CD4-positive, alpha-beta memory T cell (primary cell): ENCODE data around the gene PPAN. TPM values are rescaled to one million over a fixed set of nuclear protein-coding genes. Genes with fewer than 3 reads are reported as not detected.
A peak's percentile ranks its signal among the peaks of the same experiment; 100 is the strongest.

Experiments
- CTCF ChIA-PET: fragments of 350-600 bp; sonication (Branson Sonifier 250); formaldehyde crosslinking; loops from one replicate; lab custom pipeline; 2021; ENCODE audit warnings: inconsistent platforms; ENCODE audit not compliant: partially characterized antibody; lab: Charles Lee
- POLR2A ChIA-PET: fragments of 350-600 bp; sonication (Branson Sonifier 250); formaldehyde crosslinking; loops from one replicate; lab custom pipeline; 2021; ENCODE audit not compliant: partially characterized antibody; lab: Charles Lee
- DNase-seq, 5 donors: peaks; one replicate each; pipeline versions ENCODE4 v3.0.0 to v3.0.0-alpha.2; 2020 to 2022; ENCODE audit warnings: mixed read lengths in 1 of 5
- H3K27ac ChIP-seq: one replicate; pipeline ENCODE4 v1.7.0; 2013; ENCODE audit warnings: low read depth, low read length
- H3K27me3 ChIP-seq: 2 replicates; pipeline ENCODE4 v1.7.0; 2013; ENCODE audit warnings: mild to moderate bottlenecking, low read length, moderate library complexity; ENCODE audit not compliant: insufficient read depth
- H3K36me3 ChIP-seq: 2 replicates; pipeline ENCODE4 v1.7.0; 2013; ENCODE audit warnings: mild to moderate bottlenecking, low read length, moderate library complexity; ENCODE audit not compliant: insufficient read depth
- H3K4me1 ChIP-seq: 2 replicates; pipeline ENCODE4 v1.7.0; 2013; ENCODE audit warnings: mild to moderate bottlenecking, low read length, moderate library complexity; ENCODE audit not compliant: insufficient read depth
- H3K4me3 ChIP-seq, 2 donors: one replicate each; pipeline ENCODE4 v1.7.0; 2013; ENCODE audit warnings: low read length in 2 of 2, mild to moderate bottlenecking in 1 of 2
- H3K9me3 ChIP-seq, 2 donors: one replicate each; pipeline ENCODE4 v1.7.0; 2013; ENCODE audit warnings: low read length in 2 of 2, control low read depth in 1 of 2; ENCODE audit not compliant: control insufficient read depth in 1 of 2
- H3K27ac Mint-ChIP-seq, 7 donors: one replicate each; pipeline ENCODE4 v1.8.0; 2020 to 2021; ENCODE audit warnings: mixed read lengths in 7 of 7, mild to moderate bottlenecking in 6 of 7, inconsistent platforms in 3 of 7, moderate library complexity in 3 of 7
- H3K27me3 Mint-ChIP-seq, 2 donors: one replicate each; pipeline ENCODE4 v1.8.0; 2020 to 2021; ENCODE audit warnings: mixed read lengths in 2 of 2
- H3K36me3 Mint-ChIP-seq, 2 donors: one replicate each; pipeline ENCODE4 v1.8.0; 2020 to 2021; ENCODE audit warnings: mixed read lengths in 2 of 2, inconsistent platforms in 1 of 2, mild to moderate bottlenecking in 1 of 2
- H3K4me1 Mint-ChIP-seq, 4 donors: one replicate each; pipeline ENCODE4 v1.8.0; 2020 to 2021; ENCODE audit warnings: mixed read lengths in 4 of 4, mild to moderate bottlenecking in 1 of 4
- H3K4me3 Mint-ChIP-seq, 8 donors: one replicate each; pipeline ENCODE4 v1.8.0; 2020 to 2021; ENCODE audit warnings: mixed read lengths in 8 of 8, mild to moderate bottlenecking in 7 of 8, moderate library complexity in 6 of 8, inconsistent platforms in 3 of 8
- H3K9me3 Mint-ChIP-seq, 8 donors: one replicate each; pipeline ENCODE4 v1.8.0; 2020 to 2021; ENCODE audit warnings: mixed read lengths in 8 of 8, mild to moderate bottlenecking in 5 of 8, inconsistent platforms in 3 of 8, moderate library complexity in 1 of 8
- intact Hi-C: fragments of 100-400 bp; cut with micrococcal nuclease; formaldehyde crosslinking; loops from one replicate; pipeline ENCODE4 v1.15.1; 2023
- polyA plus RNA-seq, 2 donors: library from polyadenylated mRNA; unstranded; fragments of 300-500 nt; fragmentation: Illumina TruSeq; gene quantifications; one replicate each; pipeline ENCODE4 v1.2.3, GENCODE V29; 2021
- total RNA-seq, 2 experiments: library from RNA; stranded (reverse); gene quantifications; one replicate each; pipeline ENCODE4 v1.2.3, GENCODE V29; 2021

Gene PPAN
- total and polyA plus RNA-seq, 4 experiments from 2014 or later, result 14.5 to 102 (median 71.8) TPM

DNA sequence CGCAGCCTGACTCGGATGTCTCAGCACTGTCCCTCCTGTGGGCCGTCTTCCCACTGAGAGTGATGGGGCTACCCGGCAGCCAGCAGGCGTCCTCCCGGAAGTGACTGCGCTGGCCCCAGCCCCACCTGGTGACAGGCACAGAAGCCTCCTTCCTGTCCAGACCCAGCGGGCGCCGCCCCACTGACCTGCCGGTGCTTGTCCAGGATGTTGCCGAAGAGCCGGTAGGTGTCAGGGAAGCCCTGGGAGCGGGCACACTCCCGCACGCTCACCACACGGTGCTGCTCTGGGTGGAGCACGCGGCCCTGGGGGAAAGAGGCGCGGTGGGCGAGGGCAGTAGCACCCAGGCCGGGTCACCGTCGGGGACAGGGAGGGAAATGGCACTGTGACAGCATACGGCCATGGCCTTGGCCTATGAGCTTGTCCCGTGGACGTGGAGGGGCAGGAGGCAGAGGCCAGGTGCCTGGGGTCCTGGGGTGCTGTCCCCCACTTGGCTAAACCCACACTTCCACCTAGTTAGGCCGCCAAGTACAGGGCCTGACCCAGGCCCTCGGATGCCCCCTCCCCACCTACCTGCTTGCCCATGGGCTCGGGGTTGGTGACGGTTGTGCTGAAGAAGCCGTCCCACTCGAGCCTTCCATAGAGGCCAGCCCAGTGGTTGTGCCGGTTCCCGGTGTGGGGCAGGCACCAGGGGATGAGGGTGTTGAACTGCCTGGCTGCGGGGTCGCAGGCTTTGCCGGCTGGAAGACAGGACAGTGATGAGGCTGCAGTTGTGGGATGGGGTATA is 29.6 kb downstream of the PPAN start:
- peaks cover 0 to 3% (median 1%) of the 10 kb centered on the region in 4 donors for H3K4me1 Mint-ChIP-seq
- H3K36me3 Mint-ChIP-seq, result peaks cover 37 to 48% of the 10 kb centered on the region in 2 donors
- POLR2A ChIA-PET, result interaction anchor here (1.2 to 6.4 kb wide), 3 partner anchors 7 to 22 kb away, joined by 3 to 36 read pairs (median 28); partner anchors contain the start of gene EIF3G
- Histone ChIP-seq H3K27me3 (no peaks in the 10 kb centered on the region), H3K4me3 (no peak overlapping the region), H3K36me3 (peaks cover 75% of the 10 kb centered on the region), H3K4me1 (peaks cover 1% of the 10 kb centered on the region), H3K9me3 (no peaks in the 10 kb centered on the region), H3K27ac (no peak overlapping the region)
- H3K4me3 Mint-ChIP-seq, result no peak overlapping the region
- CTCF ChIA-PET, result interaction anchor here (1.6 kb wide), 1 partner anchor 15 kb away, joined by 4 read pairs; no protein-coding TSS in a partner anchor
- H3K27me3 Mint-ChIP-seq, result no peaks in the 10 kb centered on the region
- DNase-seq, result no peak
- H3K27ac Mint-ChIP-seq, result no peak overlapping the region
- peaks cover 0 to 1% (median 0%) of the 10 kb centered on the region in 8 donors for H3K9me3 Mint-ChIP-seq
- intact Hi-C loops, result no loop called here

DNA sequence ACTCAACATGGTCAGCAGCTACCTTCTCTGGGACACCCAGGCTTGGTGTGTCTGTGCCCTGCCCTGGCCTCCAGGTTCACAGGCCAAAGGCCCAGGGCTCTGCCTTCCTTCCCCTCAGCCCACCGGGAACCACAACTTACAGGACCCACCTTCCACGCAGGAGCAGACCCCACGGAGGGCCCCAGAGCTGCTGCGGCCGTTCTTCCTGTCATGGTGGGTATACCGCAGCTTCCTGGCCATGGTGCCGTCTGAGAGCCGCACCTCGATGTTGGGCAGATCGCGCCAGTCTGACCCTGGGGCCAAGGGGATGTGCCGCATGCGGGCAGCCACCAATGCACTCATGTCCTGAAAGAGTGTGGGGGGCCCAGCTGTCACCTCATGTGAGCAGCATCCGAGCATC is 30.8 kb downstream of the PPAN start:
- Mint-ChIP-seq H3K9me3 (peaks cover 0 to 1% (median 0%) of the 10 kb centered on the region in 8 donors), H3K4me3 (no peak overlapping the region), H3K4me1 (peaks cover 2 to 15% (median 12%) of the 10 kb centered on the region in 4 donors), H3K27me3 (no peaks in the 10 kb centered on the region), H3K27ac (peak overlapping the region in 4 of 7 donors; percentile 74 to 85 (median 80)), H3K36me3 (peaks cover 43 to 57% of the 10 kb centered on the region in 2 donors)
- intact Hi-C loops, result no loop called here
- no peaks in the 10 kb centered on the region for H3K27me3 ChIP-seq
- no peak overlapping the region for H3K4me3 ChIP-seq
- POLR2A ChIA-PET, result interaction anchor here (1.0 to 6.4 kb wide), 3 partner anchors 13 to 23 kb away, joined by 3 to 28 read pairs (median 4); partner anchors contain the start of gene EIF3G
- no peak for DNase-seq
- CTCF ChIA-PET, result no interaction called here
- H3K36me3 ChIP-seq, result peaks cover 82% of the 10 kb centered on the region
- no peaks in the 10 kb centered on the region for H3K9me3 ChIP-seq
- no peak overlapping the region for H3K27ac ChIP-seq
- H3K4me1 ChIP-seq, result peaks cover 13% of the 10 kb centered on the region

DNA sequence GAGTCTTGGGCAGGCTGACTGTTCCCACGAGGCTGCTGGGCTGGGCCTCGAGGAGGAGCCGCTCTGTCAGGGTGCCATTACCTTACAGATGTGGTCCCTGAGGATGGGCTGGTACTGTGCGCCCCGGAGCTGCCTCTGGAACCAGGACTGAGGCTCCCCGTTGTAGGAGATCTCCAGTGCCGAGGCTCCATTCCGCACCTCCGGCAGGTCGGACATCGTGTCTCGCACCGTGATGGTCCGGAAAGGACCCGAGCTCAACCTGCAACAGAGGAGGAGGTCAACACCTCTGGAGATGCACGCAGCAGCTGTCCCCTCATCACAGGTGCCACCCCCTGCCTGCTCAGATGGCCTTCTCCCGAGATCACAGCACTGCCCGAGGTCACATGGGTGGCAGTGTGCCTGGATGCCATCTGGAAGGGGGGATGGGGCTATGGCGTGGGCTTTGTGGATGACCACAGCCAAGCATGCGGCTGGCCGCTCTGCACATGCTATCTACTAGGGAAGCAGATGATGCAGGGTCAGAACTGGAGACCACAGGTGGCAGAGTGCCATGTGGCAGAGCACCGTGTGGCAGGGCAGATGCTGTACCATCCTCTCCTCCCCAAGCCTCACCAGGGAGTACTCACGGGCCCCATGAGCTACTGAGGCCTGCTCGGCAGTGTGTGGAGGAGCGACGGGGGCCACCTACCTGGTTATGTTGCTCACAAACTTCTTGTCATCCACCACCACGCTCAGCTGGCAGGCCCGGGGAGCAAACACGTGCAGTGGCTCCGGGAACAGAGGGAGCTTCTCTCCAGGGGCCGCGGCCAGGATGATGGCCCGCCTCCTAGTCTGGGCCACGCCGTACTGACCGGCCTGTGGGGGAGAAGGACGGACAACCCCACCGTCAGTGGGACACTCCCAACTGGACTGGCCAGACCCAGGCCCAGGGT is 31.9 kb downstream of the PPAN start:
- CTCF ChIA-PET, result interaction anchor here (0.9 to 1.2 kb wide), 2 partner anchors 19 to 112 kb away, joined by 3 read pairs; no protein-coding TSS in a partner anchor
- Mint-ChIP-seq H3K27ac (peak overlapping the region in 1 of 7 donors; percentile 59), H3K36me3 (peaks cover 44 to 58% of the 10 kb centered on the region in 2 donors)

DNA sequence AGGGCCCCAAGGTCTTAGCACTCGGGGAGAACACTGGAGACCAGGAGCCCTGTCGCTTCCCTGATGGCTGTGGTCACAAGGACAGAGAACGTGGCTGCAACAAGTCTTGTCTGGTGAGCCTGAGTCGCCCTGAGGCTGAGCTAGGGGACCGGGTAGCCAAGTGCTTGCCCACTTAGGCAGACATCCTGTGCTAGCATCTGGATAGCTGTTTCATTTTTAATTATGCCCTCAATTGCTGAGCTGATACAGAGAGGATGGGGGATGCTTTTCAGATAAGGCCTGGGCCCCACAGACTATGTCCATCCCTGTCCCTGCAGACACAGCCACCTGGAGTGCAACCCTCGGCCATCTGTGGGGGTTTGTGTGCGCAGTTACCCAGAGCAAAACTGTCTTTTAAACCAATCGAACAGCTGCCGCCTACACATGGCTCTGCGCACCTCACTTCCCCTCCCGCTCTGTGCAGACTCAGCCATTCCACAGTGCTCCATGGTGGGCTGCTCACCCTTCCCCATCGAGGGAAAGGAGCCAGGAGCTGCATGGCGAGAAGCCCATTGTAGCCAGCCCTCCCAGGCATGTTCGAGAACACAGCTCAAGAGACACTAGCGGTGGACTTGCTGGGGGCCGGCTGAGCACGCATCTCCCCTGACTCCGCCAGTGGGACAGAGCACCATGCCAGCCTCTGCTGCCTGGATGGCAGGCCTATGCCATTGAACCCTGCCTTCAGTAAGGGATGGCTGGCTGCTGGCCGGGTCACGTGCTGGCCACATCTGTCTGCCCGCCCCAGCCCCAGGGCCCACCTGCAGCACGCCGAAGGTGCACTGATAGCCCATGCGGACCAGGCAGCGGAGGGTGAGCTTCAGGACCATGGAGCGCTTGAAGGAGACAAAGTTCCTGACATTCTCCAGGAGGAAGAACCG is 33.0 kb downstream of the PPAN start:
- Histone ChIP-seq H3K4me3 (no peak overlapping the region), H3K9me3 (no peaks in the 10 kb centered on the region), H3K27ac (no peak overlapping the region), H3K27me3 (no peaks in the 10 kb centered on the region), H3K4me1 (peaks cover 35% of the 10 kb centered on the region), H3K36me3 (peaks cover 66% of the 10 kb centered on the region)
- DNase-seq, result no peak
- peaks cover 0 to 2% (median 0%) of the 10 kb centered on the region in 8 donors for H3K9me3 Mint-ChIP-seq
- peak overlapping the region in 5 of 7 donors; percentile 15 to 85 (median 62) for H3K27ac Mint-ChIP-seq
- POLR2A ChIA-PET, result interaction anchor here (1.0 to 6.4 kb wide), 8 partner anchors 10 to 43 kb away, joined by 3 to 28 read pairs (median 4); partner anchors contain the start of gene EIF3G
- H3K4me1 Mint-ChIP-seq, result peaks cover 12 to 36% (median 29%) of the 10 kb centered on the region in 4 donors
- H3K27me3 Mint-ChIP-seq, result no peaks in the 10 kb centered on the region
- intact Hi-C loops, result no loop called here
- CTCF ChIA-PET, result interaction anchor here (0.9 to 1.7 kb wide), 4 partner anchors 19 to 111 kb away, joined by 3 to 7 read pairs (median 3); partner anchors contain the start of gene EIF3G
- H3K36me3 Mint-ChIP-seq, result peaks cover 40 to 52% of the 10 kb centered on the region in 2 donors
- no peak overlapping the region for H3K4me3 Mint-ChIP-seq

More for the DNA sequence above, 31.9 kb downstream of the PPAN start:
- Histone ChIP-seq H3K4me1 (peaks cover 24% of the 10 kb centered on the region), H3K27me3 (no peaks in the 10 kb centered on the region), H3K4me3 (no peak overlapping the region), H3K9me3 (no peaks in the 10 kb centered on the region), H3K36me3 (peaks cover 78% of the 10 kb centered on the region), H3K27ac (no peak overlapping the region)
- H3K9me3 Mint-ChIP-seq, result peaks cover 0 to 2% (median 0%) of the 10 kb centered on the region in 8 donors
- no peak overlapping the region for H3K4me3 Mint-ChIP-seq
- DNase-seq, result no peak
- intact Hi-C loops, result no loop called here
- POLR2A ChIA-PET, result interaction anchor here (1.0 to 6.4 kb wide), 7 partner anchors 9 to 42 kb away, joined by 3 to 28 read pairs (median 3); partner anchors contain the start of gene EIF3G
- H3K4me1 Mint-ChIP-seq, result peaks cover 6 to 26% (median 20%) of the 10 kb centered on the region in 4 donors
- H3K27me3 Mint-ChIP-seq, result no peaks in the 10 kb centered on the region

- no peak for DNase-seq
- Mint-ChIP-seq H3K27ac (peak overlapping the region in 2 of 7 donors; percentile 56 to 57), H3K36me3 (peaks cover 44 to 56% of the 10 kb centered on the region in 2 donors), H3K4me1 (peaks cover 16 to 44% (median 36%) of the 10 kb centered on the region in 4 donors), H3K9me3 (peaks cover 0 to 2% (median 0%) of the 10 kb centered on the region in 8 donors), H3K4me3 (no peak overlapping the region), H3K27me3 (no peaks in the 10 kb centered on the region)
- CTCF ChIA-PET, result interaction anchor here (0.8 to 1.7 kb wide), 3 partner anchors 19 to 25 kb away, joined by 3 to 7 read pairs (median 3); partner anchors contain the start of gene EIF3G
- Histone ChIP-seq H3K27ac (no peak overlapping the region), H3K36me3 (peaks cover 64% of the 10 kb centered on the region), H3K4me1 (peaks cover 44% of the 10 kb centered on the region), H3K4me3 (no peak overlapping the region), H3K27me3 (no peaks in the 10 kb centered on the region), H3K9me3 (no peaks in the 10 kb centered on the region)
- POLR2A ChIA-PET, result interaction anchor here (0.6 to 6.4 kb wide), 7 partner anchors 10 to 670 kb away, joined by 3 to 28 read pairs (median 4); partner anchors contain the start of gene EIF3G
- intact Hi-C loops, result loop anchor here (5.0 kb wide), 1 partner anchor 92 kb away; the partner anchor contains the start of gene S1PR2
Measured at GRCh38 chr19:10139952-10140351, 33.8 kb downstream of the PPAN start.
